Activated CD4-positive, alpha-beta T cell treated with anti-CD3 and anti-CD28 coated beads for 48 hours (primary cell): ENCODE measurements around the gene GNB4.

Source experiments
- DNase-seq: peaks from one replicate; pipeline ENCODE4 v3.0.0-alpha.2; 2020

GNB4 gene

DNA sequence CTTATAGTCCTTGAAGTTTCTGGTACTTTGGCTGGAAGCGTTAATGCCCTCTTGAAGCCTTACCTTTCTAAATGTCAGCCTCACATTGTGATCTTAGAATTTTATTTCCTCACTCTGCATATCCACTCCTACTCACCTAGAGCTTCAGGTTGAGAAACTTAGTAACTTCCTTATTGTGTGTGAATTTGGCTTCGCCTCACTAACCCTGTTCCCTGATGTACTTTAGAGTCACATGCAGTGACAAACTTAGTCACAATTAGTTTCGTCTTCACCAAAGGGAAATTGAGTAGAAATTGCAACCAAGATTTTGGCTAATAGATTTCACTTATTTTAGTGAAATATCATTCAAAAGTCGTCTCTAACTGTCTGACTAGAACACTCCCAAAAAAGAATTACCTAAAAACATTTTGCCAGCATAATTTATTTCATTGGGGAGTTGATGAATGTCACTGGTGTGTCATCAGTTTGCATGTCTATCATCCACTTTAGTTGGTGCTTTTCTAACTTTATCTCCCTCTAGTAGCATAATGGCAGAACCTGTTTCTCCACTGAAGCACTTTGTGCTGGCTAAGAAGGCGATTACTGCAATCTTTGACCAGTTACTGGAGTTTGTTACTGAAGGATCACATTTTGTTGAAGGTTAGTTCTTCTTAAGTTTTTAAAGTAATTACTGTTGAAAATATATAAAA, 102.8 kb downstream of the GNB4 start:
- no peak for DNase-seq

DNA sequence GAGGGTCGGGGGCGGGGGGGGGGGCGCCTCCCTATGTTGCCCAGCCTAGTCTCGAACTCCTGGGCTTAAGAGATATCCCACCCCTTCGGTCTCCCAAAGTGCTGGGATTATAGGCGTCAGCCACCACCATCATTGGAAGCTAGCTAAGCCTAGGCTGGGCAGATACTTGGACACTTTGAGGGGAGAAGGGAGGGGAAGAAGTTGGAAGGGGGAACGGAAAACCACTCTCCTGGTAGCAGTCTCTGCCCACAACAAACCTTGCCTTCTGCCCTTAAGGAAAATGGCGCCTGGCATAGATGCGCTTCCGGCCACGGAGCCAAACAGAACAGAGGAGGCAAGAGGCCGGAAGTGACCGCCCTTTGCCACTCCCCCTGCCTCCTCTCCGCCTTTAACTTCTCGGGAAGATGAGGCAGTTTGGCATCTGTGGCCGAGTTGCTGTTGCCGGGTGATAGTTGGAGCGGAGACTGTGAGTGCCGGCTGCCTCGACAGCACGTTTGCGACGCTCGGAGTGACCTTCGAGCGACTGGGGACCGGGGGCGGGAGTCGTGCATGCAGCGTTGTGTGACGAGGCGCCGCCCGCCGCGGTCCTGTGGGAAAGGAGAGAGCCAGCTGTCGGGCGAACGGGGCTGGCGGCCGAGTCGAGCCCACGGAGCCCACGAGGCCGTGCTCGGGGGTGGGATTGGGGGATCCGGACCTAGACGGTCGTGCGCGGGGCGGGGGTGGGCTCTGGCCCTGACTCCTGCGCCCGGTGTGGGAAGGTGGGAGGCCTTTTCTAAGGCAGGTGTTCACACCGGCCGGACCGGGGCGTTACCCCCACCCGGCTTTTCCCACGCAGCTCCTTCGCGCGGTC, 103.7 kb downstream of the GNB4 start, which contains the start of gene MFN1:
MFN1 (plus strand) TSS at position 365 of the 850 bp plus-strand sequence. CDS start 1,143 bp downstream, outside the sequence.
- peak; percentile 93 for DNase-seq
